Uterus (tissue), 2 donors: ENCODE measurements around the gene OPN1SW.

Experiments
- POLR2A ChIP-seq, 2 donors: fragments of 450-650 bp; IDR thresholded peaks; one replicate each; pipeline ENCODE4 v1.6.1; 2016; ENCODE audit warnings: antibody characterized with exemption in 2 of 2, mild to moderate bottlenecking in 1 of 2, moderate library complexity in 1 of 2
- TF ChIP-seq, protein P1 (sequence below), 4 experiments: fragments of 200-600 bp in 2 of 4; fragments of 450-650 bp in 2 of 4; sonication (generic) in 2 of 4; IDR thresholded peaks; one replicate each; pipeline ENCODE4 v1.5.1; 2016 to 2019; ENCODE audit warnings: antibody characterized with exemption in 4 of 4, mild to moderate bottlenecking in 2 of 4, moderate library complexity in 1 of 4

DNA sequence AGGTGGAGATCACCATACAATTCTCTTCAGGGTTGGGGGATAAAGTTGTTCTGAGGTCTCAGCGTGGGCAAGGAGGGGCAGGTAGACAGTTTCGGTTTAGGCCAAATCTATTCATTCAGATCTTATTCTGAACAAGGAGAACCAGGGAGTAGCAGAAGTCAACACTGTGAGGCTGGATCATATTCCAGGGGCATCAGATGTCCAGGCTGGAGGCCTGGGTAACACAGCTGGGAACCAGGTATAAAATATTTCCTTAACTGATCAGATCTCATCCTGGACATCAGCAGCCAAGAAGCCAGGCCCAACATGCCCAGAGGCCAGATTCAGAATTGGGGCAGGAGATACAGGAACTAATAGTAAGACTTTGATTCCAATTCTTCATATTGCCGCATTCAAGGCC, 35.4 kb upstream of the OPN1SW start:
- TF ChIP-seq POLR2A (IDR thresholded peaks at IDR 0.05), result no peak
- TF ChIP-seq, protein P1, sequence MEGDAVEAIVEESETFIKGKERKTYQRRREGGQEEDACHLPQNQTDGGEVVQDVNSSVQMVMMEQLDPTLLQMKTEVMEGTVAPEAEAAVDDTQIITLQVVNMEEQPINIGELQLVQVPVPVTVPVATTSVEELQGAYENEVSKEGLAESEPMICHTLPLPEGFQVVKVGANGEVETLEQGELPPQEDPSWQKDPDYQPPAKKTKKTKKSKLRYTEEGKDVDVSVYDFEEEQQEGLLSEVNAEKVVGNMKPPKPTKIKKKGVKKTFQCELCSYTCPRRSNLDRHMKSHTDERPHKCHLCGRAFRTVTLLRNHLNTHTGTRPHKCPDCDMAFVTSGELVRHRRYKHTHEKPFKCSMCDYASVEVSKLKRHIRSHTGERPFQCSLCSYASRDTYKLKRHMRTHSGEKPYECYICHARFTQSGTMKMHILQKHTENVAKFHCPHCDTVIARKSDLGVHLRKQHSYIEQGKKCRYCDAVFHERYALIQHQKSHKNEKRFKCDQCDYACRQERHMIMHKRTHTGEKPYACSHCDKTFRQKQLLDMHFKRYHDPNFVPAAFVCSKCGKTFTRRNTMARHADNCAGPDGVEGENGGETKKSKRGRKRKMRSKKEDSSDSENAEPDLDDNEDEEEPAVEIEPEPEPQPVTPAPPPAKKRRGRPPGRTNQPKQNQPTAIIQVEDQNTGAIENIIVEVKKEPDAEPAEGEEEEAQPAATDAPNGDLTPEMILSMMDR (IDR thresholded peaks at IDR 0.05), result no peak
